Esophagus squamous epithelium (tissue), 5 donors: ENCODE measurements around the gene RFPL2. TPM values are rescaled to one million over a fixed set of nuclear protein-coding genes. Genes with fewer than 3 reads are reported as not detected.

Source experiments
- DNase-seq: peaks from one replicate; lab custom pipeline; 2025; lab: John Stamatoyannopoulos, UW
- H3K27ac ChIP-seq, 4 donors: fragments of 200-600 bp; sonication (generic); one replicate each; pipeline ENCODE4 v1.5.1; 2016 to 2019; ENCODE audit warnings: mild to moderate bottlenecking in 1 of 4
- H3K27me3 ChIP-seq, 4 donors: fragments of 200-600 bp; sonication (generic); 1 replicate in 3 of 4; 2 replicates in 1 of 4; pipeline versions ENCODE4 v1.5.1 to v1.6.0; 2017 to 2021; ENCODE audit warnings: antibody characterized with exemption in 1 of 4
- H3K36me3 ChIP-seq, 3 donors: fragments of 200-600 bp; sonication (generic); one replicate each; pipeline ENCODE4 v1.5.1; 2016 to 2019
- H3K4me1 ChIP-seq, 3 donors: fragments of 200-600 bp; sonication (generic); one replicate each; pipeline ENCODE4 v1.5.1; 2017 to 2019
- H3K4me3 ChIP-seq, 4 donors: fragments of 200-600 bp; sonication (generic); 1 replicate in 3 of 4; 2 replicates in 1 of 4; pipeline ENCODE4 v1.5.1; 2016 to 2019; ENCODE audit warnings: mild to moderate bottlenecking in 2 of 4, moderate library complexity in 1 of 4
- H3K9me3 ChIP-seq, 3 donors: fragments of 200-600 bp; sonication (generic); one replicate each; pipeline ENCODE4 v1.5.1; 2016 to 2019
- POLR2A ChIP-seq, 4 donors: fragments of 450-650 bp; IDR thresholded peaks; one replicate each; pipeline ENCODE4 v1.6.1; 2017; ENCODE audit warnings: antibody characterized with exemption in 4 of 4, mild to moderate bottlenecking in 4 of 4, moderate library complexity in 3 of 4
- WGBS, 2 donors: methylation state at CpG; one replicate each; pipeline ENCODE4 v1.1.5; 2018; 5-methylcytosine and 5-hydroxymethylcytosine counted together
- intact Hi-C: fragments of 100-400 bp; cut with DNase I; formaldehyde crosslinking; loops from one replicate; pipeline ENCODE4 v1.15.0; 2022
- total RNA-seq, 4 donors: library from RNA; depleted of rRNA; stranded (reverse); fragments of >200 nt; gene quantifications; one replicate each; pipeline ENCODE4 v1.1.0, GENCODE V29; 2016
- TF ChIP-seq, protein P1 (sequence below), 6 experiments: fragments of 450-650 bp in 4 of 6; fragments of 200-600 bp in 2 of 6; sonication (generic) in 2 of 6; IDR thresholded peaks; one replicate each; pipeline ENCODE4 v1.5.1; 2016 to 2019; ENCODE audit warnings: antibody characterized with exemption in 6 of 6, mild to moderate bottlenecking in 4 of 6, moderate library complexity in 4 of 6
- donor health status: DM: yes; HTN: yes; CAD: no.

RFPL2 gene
- total RNA-seq, 4 donors from 2014 or later, result not detected

DNA sequence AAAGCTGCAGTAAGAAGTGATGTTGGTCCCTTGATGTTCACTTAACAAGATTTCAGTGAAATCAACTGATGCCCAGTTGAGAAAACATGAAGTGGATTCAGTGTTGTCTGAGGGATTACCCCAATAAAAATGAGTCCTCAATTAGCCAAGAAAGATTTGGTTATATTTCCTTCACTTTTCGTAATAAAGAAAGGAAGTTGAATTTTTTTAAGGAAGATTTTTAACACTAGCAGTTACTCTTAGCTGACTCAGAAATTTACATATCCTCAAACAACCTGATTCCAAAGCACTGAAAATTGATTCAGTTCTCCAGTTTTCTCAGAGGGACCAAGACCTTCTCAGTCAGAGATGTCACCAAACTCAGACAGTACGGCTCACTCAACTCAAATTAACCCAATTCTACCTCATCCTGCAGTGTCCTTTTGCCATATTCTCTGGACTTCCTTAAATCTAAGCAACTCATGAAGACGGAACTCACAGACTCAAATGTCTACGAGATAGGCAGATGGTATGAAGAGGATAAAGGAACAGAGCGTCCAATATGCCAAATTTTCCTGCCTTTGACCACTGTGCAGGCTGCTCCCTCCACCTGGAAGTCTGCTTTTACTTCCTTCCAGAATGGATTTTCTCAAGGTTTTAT lies 27.4 kb upstream of the RFPL2 start:
- intact Hi-C loops, result no loop called here
- WGBS, 2 donors, result 54 to 63% methylated on average over 5 of the region's 5 CpGs
- Histone ChIP-seq H3K36me3 (no peaks in the 10 kb centered on the region), H3K4me1 (no peaks in the 10 kb centered on the region), H3K27ac (no peak overlapping the region), H3K9me3 (no peaks in the 10 kb centered on the region), H3K4me3 (no peak overlapping the region), H3K27me3 (peaks cover 0 to 13% (median 0%) of the 10 kb centered on the region in 4 donors)
- no peak for TF ChIP-seq POLR2A (IDR thresholded peaks at IDR 0.05)
- TF ChIP-seq, protein P1, sequence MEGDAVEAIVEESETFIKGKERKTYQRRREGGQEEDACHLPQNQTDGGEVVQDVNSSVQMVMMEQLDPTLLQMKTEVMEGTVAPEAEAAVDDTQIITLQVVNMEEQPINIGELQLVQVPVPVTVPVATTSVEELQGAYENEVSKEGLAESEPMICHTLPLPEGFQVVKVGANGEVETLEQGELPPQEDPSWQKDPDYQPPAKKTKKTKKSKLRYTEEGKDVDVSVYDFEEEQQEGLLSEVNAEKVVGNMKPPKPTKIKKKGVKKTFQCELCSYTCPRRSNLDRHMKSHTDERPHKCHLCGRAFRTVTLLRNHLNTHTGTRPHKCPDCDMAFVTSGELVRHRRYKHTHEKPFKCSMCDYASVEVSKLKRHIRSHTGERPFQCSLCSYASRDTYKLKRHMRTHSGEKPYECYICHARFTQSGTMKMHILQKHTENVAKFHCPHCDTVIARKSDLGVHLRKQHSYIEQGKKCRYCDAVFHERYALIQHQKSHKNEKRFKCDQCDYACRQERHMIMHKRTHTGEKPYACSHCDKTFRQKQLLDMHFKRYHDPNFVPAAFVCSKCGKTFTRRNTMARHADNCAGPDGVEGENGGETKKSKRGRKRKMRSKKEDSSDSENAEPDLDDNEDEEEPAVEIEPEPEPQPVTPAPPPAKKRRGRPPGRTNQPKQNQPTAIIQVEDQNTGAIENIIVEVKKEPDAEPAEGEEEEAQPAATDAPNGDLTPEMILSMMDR (IDR thresholded peaks at IDR 0.05), result no peak
- no peak for DNase-seq

DNA sequence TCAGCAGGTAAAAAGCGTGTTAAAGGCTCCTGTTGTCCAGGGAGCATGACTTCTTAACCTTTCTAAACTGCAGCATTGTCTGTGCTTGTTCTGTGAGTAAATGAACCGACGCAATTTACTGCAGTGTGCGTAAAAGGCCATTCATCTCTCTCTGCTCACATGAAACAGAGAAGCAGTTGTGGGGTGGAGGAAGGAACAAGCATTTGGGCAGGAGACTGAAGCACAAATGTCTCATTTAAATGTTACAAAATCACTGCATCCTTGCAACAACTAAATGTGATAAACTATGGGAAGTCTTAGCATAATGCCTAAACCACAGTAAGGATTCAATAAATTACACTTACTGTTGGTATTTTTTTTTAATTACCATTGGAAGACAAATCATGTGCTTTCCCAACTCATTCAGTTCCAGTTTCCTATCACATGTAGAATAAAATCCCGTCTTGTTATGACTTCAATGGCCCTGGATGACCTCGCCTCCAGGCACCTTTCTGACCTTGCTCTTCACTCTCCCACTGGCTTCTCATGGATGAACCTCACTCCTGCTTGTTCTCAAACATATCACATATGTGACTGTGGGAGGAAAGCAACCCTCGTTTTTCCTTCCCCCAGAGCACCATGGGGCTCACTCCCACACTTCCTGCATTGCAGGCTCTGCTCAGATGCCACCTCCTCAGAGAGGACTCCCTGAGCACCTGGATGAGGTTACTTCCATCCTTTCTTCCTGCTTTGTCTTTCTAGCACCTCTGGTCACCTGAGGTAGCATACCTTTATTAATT lies 21.6 kb upstream of the RFPL2 start:
- no peaks in the 10 kb centered on the region for H3K36me3 ChIP-seq
- H3K27me3 ChIP-seq, result peaks cover 0 to 16% (median 0%) of the 10 kb centered on the region in 4 donors
- TF ChIP-seq POLR2A (IDR thresholded peaks at IDR 0.05), result no peak
- TF ChIP-seq, protein P1 (IDR thresholded peaks at IDR 0.05), result no peak
- H3K27ac ChIP-seq, result no peak overlapping the region
- no peaks in the 10 kb centered on the region for H3K4me1 ChIP-seq
- intact Hi-C loops, result no loop called here
- WGBS, 2 donors, result 58 to 64% methylated on average over 7 of the region's 7 CpGs
- H3K9me3 ChIP-seq, result no peaks in the 10 kb centered on the region
- DNase-seq, result no peak
- no peak overlapping the region for H3K4me3 ChIP-seq

DNA sequence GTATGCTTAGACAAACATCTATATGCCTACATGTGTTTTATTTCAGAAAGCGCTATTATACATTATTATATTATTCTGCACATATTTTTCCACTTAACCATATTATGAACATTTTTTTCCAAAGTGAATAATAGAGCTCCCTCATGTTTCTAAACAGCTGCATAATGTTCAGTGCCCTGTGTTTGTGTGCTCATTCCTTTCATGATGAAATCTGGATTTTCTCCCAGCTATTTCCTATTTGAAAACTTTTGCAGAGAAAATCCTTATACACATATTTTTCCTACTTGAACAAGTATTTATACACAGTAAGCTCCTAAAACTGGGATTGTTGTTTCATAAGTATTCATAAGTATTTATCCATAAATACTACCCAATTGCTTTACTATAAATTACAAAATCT lies 18.1 kb upstream of the RFPL2 start:
- H3K4me1 ChIP-seq, result no peaks in the 10 kb centered on the region
- no peak for DNase-seq
- intact Hi-C loops, result no loop called here
- H3K36me3 ChIP-seq, result no peaks in the 10 kb centered on the region
- TF ChIP-seq, protein P1 (IDR thresholded peaks at IDR 0.05), result no peak
- TF ChIP-seq POLR2A (IDR thresholded peaks at IDR 0.05), result no peak
- H3K27ac ChIP-seq, result no peak overlapping the region
- WGBS, 2 donors, result 61 to 82% methylated on average over 1 of the region's 1 CpG
- H3K4me3 ChIP-seq, result no peak overlapping the region
- no peaks in the 10 kb centered on the region for H3K9me3 ChIP-seq
- peaks cover 0 to 16% (median 0%) of the 10 kb centered on the region in 4 donors for H3K27me3 ChIP-seq

DNA sequence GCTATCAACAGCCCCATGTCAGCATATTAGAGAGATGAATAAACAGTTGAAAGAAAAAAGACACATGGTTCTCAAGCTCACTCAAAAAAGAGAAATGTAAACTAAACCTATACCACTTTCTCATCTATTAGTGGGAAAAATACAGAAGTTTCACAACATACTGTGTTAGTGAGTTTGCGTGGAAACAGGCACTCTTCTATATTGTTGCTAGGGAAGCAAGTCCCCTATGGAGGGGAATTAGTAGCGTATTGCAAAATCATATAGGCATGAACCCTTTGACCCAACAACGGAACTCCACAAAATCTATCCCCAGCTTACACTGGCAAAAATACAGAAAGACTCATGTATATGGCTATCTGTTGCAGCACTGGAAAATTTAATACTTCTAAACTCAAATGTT lies 14.2 kb upstream of the RFPL2 start:
- no peak overlapping the region for H3K27ac ChIP-seq
- no peak overlapping the region for H3K4me3 ChIP-seq
- TF ChIP-seq POLR2A (IDR thresholded peaks at IDR 0.05), result no peak
- TF ChIP-seq, protein P1 (IDR thresholded peaks at IDR 0.05), result no peak
- no peak for DNase-seq
- WGBS, 2 donors, result 82 to 91% methylated on average over 3 of the region's 3 CpGs
- peaks cover 0 to 8% (median 0%) of the 10 kb centered on the region in 4 donors for H3K27me3 ChIP-seq
- H3K36me3 ChIP-seq, result no peaks in the 10 kb centered on the region
- H3K4me1 ChIP-seq, result no peaks in the 10 kb centered on the region
- no peaks in the 10 kb centered on the region for H3K9me3 ChIP-seq
- intact Hi-C loops, result no loop called here

DNA sequence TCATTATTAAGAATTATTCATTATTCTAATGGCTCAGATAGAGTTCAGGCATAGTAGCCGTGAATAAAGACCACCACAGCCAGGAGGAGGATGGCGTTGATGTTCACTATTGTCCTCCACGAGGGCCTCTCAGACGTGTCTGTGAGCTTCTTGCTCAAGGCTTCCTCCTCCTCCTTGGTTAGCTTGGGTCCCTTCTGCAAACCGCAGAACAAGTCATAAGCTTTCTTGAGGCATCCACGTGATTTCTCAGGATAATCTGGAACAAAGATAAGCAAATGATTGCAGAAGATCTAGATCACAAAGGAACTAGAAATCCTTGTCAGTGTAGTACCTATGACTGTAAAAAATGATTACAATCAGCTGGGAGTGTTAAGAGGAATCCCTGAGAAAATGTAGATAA lies 13.6 kb upstream of the RFPL2 start:
- Histone ChIP-seq H3K9me3 (no peaks in the 10 kb centered on the region), H3K4me3 (no peak overlapping the region), H3K36me3 (no peaks in the 10 kb centered on the region), H3K27me3 (peaks cover 0 to 5% (median 0%) of the 10 kb centered on the region in 4 donors), H3K4me1 (no peaks in the 10 kb centered on the region), H3K27ac (no peak overlapping the region)
- WGBS, 2 donors, result 61 to 66% methylated on average over 6 of the region's 6 CpGs
- intact Hi-C loops, result no loop called here
- TF ChIP-seq, protein P1 (IDR thresholded peaks at IDR 0.05), result no peak
- no peak for TF ChIP-seq POLR2A (IDR thresholded peaks at IDR 0.05)
- no peak for DNase-seq
